Ectodermal cell (in vitro differentiated cells): ENCODE results near the gene PCYT2.

ENCODE experiments used
- H3K27ac ChIP-seq: 2 replicates; pipeline ENCODE4 v1.7.0; 2013; ENCODE audit warnings: mild to moderate bottlenecking, low read depth, low read length; ENCODE audit not compliant: insufficient read depth, poor library complexity, severe bottlenecking
- H3K27me3 ChIP-seq: 2 replicates; pipeline ENCODE4 v1.7.0; 2013; ENCODE audit warnings: mild to moderate bottlenecking, low read length; ENCODE audit not compliant: insufficient read depth, control insufficient read depth, poor library complexity, severe bottlenecking
- H3K36me3 ChIP-seq: one replicate; pipeline ENCODE4 v1.7.0; 2013; ENCODE audit warnings: low read length; ENCODE audit not compliant: control insufficient read depth, insufficient read depth
- H3K4me1 ChIP-seq: one replicate; pipeline ENCODE4 v1.7.0; 2013; ENCODE audit warnings: low read length; ENCODE audit not compliant: control insufficient read depth, insufficient read depth
- H3K4me3 ChIP-seq: 2 replicates; pipeline ENCODE4 v1.7.0; 2013; ENCODE audit warnings: low read depth, low read length, control low read depth; ENCODE audit not compliant: insufficient read depth
- H3K9me3 ChIP-seq: 2 replicates; pipeline ENCODE4 v1.7.0; 2013; ENCODE audit warnings: mild to moderate bottlenecking, low read length, moderate library complexity; ENCODE audit not compliant: control insufficient read depth
- WGBS, 2 experiments: methylation state at CpG; one replicate each; pipeline ENCODE4 v1.1.7; 2013; ENCODE audit warnings: missing lambda C conversion rate in 2 of 2; 5-methylcytosine and 5-hydroxymethylcytosine counted together

PCYT2 gene

DNA sequence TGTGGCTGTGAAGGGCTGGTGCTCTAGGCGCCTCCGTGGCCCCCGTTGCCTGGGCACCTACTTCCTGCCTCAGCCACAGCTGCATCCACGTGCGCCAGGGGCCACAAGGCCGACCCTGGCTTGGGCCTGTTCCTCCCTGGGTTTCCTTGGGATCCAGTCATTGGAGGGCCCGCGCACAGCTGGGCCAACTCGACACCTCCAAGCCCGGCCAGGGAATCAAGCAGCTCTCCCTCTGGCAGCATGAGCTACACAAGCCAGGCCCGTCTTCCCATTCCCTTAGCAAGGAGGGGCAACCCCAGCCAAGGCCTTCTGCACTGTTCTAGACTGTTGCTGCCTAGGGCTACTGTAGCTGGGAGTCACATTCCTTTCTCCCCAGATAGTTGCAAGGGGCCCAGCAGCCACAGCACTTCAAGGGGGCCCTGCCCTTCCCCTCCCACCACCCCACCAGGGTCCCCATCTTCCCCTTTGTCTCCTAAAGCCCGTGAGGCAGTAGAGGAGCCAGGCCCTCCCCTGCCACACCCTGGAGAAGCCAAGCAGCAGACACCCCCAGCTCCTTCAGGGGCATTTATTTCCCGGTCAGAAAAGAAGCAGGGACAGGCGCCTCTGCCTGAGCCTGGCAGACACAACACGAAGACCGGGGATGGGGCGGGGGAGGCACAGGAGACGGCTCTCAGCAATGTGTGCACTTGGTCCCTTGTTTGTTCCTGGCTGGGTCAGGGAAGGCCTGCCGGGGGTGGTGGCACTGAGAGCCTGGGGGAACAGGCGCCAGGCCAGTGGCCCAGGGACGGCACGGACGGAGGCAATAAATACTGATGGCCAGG, 43.8 kb downstream of the PCYT2 start:
- H3K4me1 ChIP-seq: peaks cover 34% of the 10 kb centered on the region
- WGBS, 2 experiments: 81 to 83% methylated on average over 23 of the region's 23 CpGs
- H3K27ac ChIP-seq: peak overlapping the region; percentile 77
- H3K4me3 ChIP-seq: no peak overlapping the region
- H3K9me3 ChIP-seq: no peaks in the 10 kb centered on the region
- H3K36me3 ChIP-seq: peaks cover 9% of the 10 kb centered on the region
- H3K27me3 ChIP-seq: no peaks in the 10 kb centered on the region

DNA sequence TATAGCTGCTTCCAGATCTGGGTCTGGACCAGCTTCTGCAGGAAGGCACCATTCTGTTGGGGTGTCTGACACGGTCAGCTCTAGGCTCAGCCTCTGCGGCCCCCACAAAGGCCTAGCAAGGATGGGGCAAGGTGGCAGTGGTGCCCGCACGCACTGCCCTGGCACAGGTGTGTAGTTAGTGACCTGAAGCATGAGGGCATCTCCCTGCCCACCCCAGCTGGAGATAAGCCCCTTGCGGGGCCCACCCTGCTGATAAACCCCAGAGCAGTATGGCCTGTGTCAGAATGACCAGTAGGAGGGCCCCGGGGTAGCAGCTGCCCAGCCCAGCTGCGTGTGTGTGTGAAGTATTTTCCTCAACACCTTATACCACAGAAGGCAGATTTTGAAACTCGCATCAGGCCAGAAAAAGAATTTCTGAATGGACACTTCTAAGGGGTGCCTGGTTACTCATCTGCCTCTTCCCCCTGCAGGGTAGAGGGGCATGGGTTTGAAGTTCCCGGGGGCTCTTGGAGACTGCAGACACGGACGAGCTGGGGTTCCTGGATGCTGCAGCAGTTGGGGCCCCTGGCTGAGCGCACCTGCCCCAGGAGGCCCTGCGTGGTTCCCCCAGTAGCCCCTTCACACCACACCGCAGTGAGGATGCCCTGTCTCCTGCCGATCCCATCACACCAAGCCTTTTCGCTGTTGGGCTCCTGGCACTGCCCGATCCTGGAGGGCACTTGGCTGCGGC, 44.6 kb downstream of the PCYT2 start:
- peak overlapping the region; percentile 3 for H3K27ac ChIP-seq
- peaks cover 34% of the 10 kb centered on the region for H3K4me1 ChIP-seq
- no peaks in the 10 kb centered on the region for H3K27me3 ChIP-seq
- H3K9me3 ChIP-seq: no peaks in the 10 kb centered on the region
- WGBS, 2 experiments: 94% methylated on average over 18 of the region's 18 CpGs
- H3K4me3 ChIP-seq: no peak overlapping the region
- peaks cover 9% of the 10 kb centered on the region for H3K36me3 ChIP-seq

- peaks cover 34% of the 10 kb centered on the region for H3K4me1 ChIP-seq
- no peaks in the 10 kb centered on the region for H3K27me3 ChIP-seq
- no peaks in the 10 kb centered on the region for H3K9me3 ChIP-seq
- H3K27ac ChIP-seq: no peak overlapping the region
- 91 to 94% methylated on average over 18 of the region's 18 CpGs for WGBS, 2 experiments
- H3K36me3 ChIP-seq: peaks cover 9% of the 10 kb centered on the region
- H3K4me3 ChIP-seq: no peak overlapping the region
Measured at GRCh38 chr17:81865733-81866439, 45.3 kb downstream of the PCYT2 start.

DNA sequence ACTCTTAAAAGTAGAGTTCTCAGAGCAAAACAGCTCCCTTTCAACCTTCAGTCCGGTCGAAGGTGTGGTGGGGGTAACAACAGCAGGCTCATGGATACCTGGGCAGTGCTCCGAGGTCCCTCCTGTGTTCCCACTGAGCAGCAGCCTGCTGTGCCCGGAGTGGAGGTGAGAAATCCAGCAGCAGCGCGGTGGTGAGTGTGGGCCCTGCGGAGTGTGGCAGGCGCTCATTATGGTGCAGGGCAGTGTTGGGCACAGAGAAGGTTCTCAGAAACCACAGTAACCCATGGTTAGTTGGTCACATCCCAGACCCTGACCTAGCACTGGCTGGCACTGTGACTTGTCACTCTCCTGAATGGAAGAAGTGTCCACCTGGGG, 45.9 kb downstream of the PCYT2 start:
- no peaks in the 10 kb centered on the region for H3K9me3 ChIP-seq
- peaks cover 9% of the 10 kb centered on the region for H3K36me3 ChIP-seq
- H3K4me1 ChIP-seq: peaks cover 34% of the 10 kb centered on the region
- H3K27me3 ChIP-seq: no peaks in the 10 kb centered on the region
- H3K4me3 ChIP-seq: no peak overlapping the region
- WGBS, 2 experiments: 96% methylated on average over 8 of the region's 8 CpGs
- H3K27ac ChIP-seq: no peak overlapping the region

DNA sequence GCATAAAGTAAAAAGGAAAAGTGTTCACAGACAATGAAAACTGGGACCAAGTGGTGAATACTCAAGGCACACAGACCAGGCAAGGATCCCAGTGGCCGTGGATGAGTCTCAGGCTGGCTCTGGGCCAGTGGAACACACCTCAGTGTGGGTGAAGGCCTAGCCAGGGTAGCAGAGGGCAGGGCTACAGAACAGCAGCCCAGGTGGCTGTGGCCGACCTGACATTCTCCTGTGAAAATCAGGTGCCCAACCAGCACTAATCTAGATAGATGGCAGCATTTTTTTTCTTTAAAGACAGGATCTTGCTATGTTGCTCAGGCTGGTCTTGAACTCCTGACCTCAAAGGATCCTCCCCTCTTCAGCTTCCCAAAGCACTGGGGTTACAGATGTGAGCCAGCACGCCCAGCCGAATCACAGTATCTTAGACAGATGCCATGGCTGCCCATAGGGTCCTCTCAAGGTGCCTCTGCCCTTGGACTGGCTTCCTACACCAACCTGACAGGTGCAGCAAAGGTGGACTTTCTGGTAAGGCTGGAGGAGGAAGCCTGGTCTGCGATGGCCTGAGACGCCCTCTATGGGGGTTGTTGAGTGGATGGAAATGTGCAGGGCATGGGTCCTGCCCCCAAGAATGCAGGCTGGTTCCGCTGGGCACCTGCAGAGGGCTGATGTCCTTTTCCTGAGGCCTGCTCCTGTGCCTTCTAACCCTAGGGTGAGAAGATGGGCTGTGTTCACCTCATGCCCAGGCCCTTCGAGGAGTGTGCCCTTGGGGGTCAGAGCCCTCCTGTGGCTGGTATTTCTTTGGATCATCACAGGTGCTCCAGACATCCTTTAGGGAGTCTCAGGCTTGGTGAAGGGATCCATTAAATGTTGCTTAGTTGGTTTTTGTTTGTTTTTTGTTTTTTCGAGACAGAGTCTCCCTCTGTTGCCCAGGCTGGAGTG, 47.1 kb downstream of the PCYT2 start:
- Histone ChIP-seq H3K27me3 (no peaks in the 10 kb centered on the region), H3K4me3 (no peak overlapping the region), H3K4me1 (peaks cover 29% of the 10 kb centered on the region), H3K36me3 (peaks cover 9% of the 10 kb centered on the region), H3K9me3 (no peaks in the 10 kb centered on the region), H3K27ac (no peak overlapping the region)
- WGBS, 2 experiments: 92 to 94% methylated on average over 9 of the region's 9 CpGs

DNA sequence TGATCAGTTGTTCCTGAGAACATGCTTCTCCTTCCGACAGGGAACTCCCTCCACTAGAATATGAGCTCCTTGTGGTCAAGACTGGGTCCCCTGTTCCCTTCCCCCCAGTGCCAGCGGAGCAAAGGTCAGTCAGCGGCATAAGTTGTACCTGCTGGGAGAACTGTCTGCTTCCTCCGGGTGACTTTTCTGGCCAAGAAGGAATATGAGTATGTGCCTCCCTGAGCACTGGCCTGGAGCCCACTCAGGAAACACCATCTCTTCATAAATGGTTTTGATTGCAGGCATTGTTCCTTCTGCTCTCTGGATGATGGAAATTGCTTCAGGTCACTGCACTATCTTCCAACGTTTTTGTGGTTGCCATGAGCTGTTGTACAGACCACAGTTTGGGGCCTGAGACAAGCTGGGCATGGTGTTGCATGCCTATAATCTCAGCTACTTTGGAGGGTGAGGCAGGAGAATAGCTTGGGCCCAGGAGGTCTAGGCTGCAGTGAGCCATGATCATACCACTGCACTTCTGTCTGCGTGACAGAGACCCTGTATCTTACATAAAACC, 48.0 kb downstream of the PCYT2 start:
- H3K4me1 ChIP-seq: peaks cover 24% of the 10 kb centered on the region
- WGBS, 2 experiments: 93 to 95% methylated on average over 6 of the region's 6 CpGs
- H3K9me3 ChIP-seq: no peaks in the 10 kb centered on the region
- no peaks in the 10 kb centered on the region for H3K27me3 ChIP-seq
- H3K36me3 ChIP-seq: peaks cover 18% of the 10 kb centered on the region
- no peak overlapping the region for H3K4me3 ChIP-seq
- no peak overlapping the region for H3K27ac ChIP-seq

- Histone ChIP-seq H3K36me3 (peaks cover 18% of the 10 kb centered on the region), H3K27ac (peak overlapping the region; percentile 69), H3K27me3 (no peaks in the 10 kb centered on the region), H3K4me3 (peak overlapping the region; percentile 80), H3K4me1 (peaks cover 9% of the 10 kb centered on the region), H3K9me3 (no peaks in the 10 kb centered on the region)
- WGBS, 2 experiments: 0% methylated on average over 74 of the region's 74 CpGs
Measured at GRCh38 chr17:81860756-81861568, 50.2 kb downstream of the PCYT2 start.

DNA sequence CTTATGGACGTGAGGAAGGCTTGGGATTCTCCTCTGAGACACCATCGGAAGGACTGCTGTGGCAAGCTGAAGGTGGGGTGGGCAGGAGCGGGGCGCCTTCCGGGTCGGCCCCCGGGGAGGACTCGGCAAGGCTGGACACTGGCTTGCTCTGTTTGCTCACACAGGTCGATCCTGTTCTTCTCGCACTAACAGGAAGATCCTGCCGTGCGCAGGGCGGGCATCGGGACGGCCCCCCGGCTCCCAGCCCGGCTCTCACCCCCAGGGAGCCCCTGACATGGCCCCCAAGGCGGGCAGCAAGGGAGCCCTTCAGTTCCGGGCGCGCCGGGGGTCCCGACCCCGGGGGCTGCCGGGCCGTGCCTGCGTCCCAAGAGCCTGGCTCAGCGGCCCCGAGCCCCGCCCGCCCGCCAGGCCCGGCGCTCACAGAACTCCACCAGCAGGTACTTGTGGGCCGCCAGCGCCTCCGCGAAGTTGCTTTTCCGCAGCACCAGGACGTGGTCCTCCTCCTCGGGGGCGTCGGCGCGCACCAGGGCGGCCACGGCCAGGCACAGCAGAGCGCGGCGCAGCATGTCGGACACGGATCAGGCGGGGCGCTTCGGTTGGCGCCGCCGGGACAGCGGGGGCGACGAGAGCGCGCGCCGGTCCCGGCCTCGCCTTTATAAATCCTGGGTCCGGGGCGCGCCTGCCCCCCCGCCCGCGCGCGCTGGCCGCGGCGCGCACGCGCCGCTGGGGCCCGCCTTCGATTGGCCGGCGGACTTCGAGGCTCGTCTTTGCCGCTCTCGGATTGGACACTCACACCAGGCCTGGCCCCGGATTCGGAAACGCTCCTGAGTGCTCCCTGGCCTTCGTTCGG, 51.1 kb downstream of the PCYT2 start, which contains the start of gene P4HB:
TSS of gene P4HB (minus strand) at position 630 of the 850 bp plus-strand sequence. CDS start at position 566, 64 bp downstream.
- H3K9me3 ChIP-seq: no peaks in the 10 kb centered on the region
- peaks cover 20% of the 10 kb centered on the region for H3K36me3 ChIP-seq
- WGBS, 2 experiments: 0% methylated on average over 95 of the region's 95 CpGs
- peak within 1 kb of the TSS; percentile 77 for H3K27ac ChIP-seq
- H3K4me3 ChIP-seq: peak within 1 kb of the TSS; percentile 94
- H3K4me1 ChIP-seq: peaks cover 9% of the 10 kb centered on the region
- no peaks in the 10 kb centered on the region for H3K27me3 ChIP-seq
